Karpas-422 (cell line): ENCODE data around the gene MYOZ3. TPM values are rescaled to one million over a fixed set of nuclear protein-coding genes. Genes with fewer than 3 reads are reported as not detected.
A peak's percentile ranks its signal among the peaks of the same experiment; 100 is the strongest.

Experiments
- DNase-seq: peaks from one replicate; pipeline ENCODE4 v3.0.0-alpha.2; 2015
- H2AFZ ChIP-seq: fragments of 200-600 bp; sonication (generic); 2 replicates; pipeline ENCODE4 v1.6.1; 2014; ENCODE audit warnings: antibody characterized with exemption, low read length, mixed read lengths
- H3K27ac ChIP-seq: fragments of 200-600 bp; sonication (generic); 2 replicates; pipeline ENCODE4 v1.5.1; 2014; ENCODE audit warnings: mild to moderate bottlenecking, low read length, moderate library complexity
- H3K27me3 ChIP-seq: fragments of 200-600 bp; sonication (generic); 2 replicates; pipeline ENCODE4 v1.6.1; 2014; ENCODE audit warnings: low read length, mixed read lengths
- H3K36me3 ChIP-seq: fragments of 200-600 bp; sonication (generic); 2 replicates; pipeline ENCODE4 v1.6.1; 2014; ENCODE audit warnings: low read length, mixed read lengths; ENCODE audit not compliant: insufficient read depth
- H3K4me1 ChIP-seq: fragments of 200-600 bp; sonication (generic); 2 replicates; pipeline ENCODE4 v1.6.1; 2014; ENCODE audit warnings: mild to moderate bottlenecking, low read length, mixed read lengths
- H3K4me2 ChIP-seq: fragments of 200-600 bp; sonication (generic); 2 replicates; pipeline ENCODE4 v1.6.1; 2014; ENCODE audit warnings: low read length, low read depth, mild to moderate bottlenecking; ENCODE audit not compliant: poor library complexity, severe bottlenecking
- H3K4me3 ChIP-seq: fragments of 200-600 bp; sonication (generic); 2 replicates; pipeline ENCODE4 v1.5.1; 2014; ENCODE audit warnings: mild to moderate bottlenecking, antibody characterized with exemption, low read length, mixed read lengths
- H3K79me2 ChIP-seq: fragments of 200-600 bp; sonication (generic); 2 replicates; pipeline ENCODE4 v1.6.1; 2014; ENCODE audit warnings: mild to moderate bottlenecking, low read length, mixed read lengths
- H3K9ac ChIP-seq: fragments of 200-600 bp; sonication (generic); 2 replicates; pipeline ENCODE4 v1.6.0; 2014; ENCODE audit warnings: low read length
- H3K9me2 ChIP-seq: fragments of 200-600 bp; sonication (generic), shearing (Covaris generic); replicated peaks from 2 replicates; pipeline ENCODE4 v1.6.0; 2014; ENCODE audit warnings: mild to moderate bottlenecking, low read length, moderate library complexity; ENCODE audit not compliant: insufficient read depth
- H3K9me3 ChIP-seq: fragments of 300-700, 200-600 bp; sonication (generic); 2 replicates; pipeline ENCODE4 v1.6.1; 2014; ENCODE audit warnings: low read length, mixed read lengths
- H4K20me1 ChIP-seq: fragments of 200-600 bp; sonication (generic); 2 replicates; pipeline ENCODE4 v1.6.1; 2014; ENCODE audit warnings: mild to moderate bottlenecking, antibody characterized with exemption, low read length, low read depth; ENCODE audit not compliant: insufficient read depth
- total RNA-seq: library from RNA; depleted of rRNA; stranded (reverse); fragments of >200 nt; shearing (Covaris generic); gene quantifications from 2 replicates; pipeline ENCODE4 v1.2.3, GENCODE V29; 2014; ENCODE audit warnings: low replicate concordance

Gene MYOZ3
- total RNA-seq, 1 experiment from 2014 or later = not detected

DNA sequence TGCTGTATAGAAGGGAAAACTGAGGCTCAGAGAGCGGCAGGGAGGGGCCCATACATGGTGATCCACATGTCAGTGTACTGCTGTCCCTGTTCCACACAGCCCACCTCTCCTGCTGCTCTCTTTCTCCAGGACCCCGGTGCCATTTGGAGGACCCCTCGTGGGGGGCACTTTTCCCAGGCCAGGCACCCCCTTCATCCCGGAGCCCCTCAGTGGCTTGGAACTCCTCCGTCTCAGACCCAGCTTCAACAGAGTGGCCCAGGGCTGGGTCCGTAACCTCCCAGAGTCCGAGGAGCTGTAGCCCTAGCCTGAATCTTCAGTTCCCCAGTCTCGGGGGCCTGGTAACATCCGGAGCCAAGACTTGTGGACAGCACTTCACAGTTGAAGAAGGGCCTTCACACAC is 15.5 kb downstream of the MYOZ3 start:
- H3K27ac ChIP-seq = no peak overlapping the region
- H4K20me1 ChIP-seq = no peaks in the 10 kb centered on the region
- DNase-seq = no peak
- no peaks in the 10 kb centered on the region for H3K36me3 ChIP-seq
- H3K27me3 ChIP-seq = no peaks in the 10 kb centered on the region
- H3K9ac ChIP-seq = no peak overlapping the region
- no peak overlapping the region for H3K4me3 ChIP-seq
- H3K9me2 ChIP-seq = no peaks in the 10 kb centered on the region
- no peak overlapping the region for H3K4me2 ChIP-seq
- no peak overlapping the region for H2AFZ ChIP-seq
- no peaks in the 10 kb centered on the region for H3K79me2 ChIP-seq
- no peaks in the 10 kb centered on the region for H3K9me3 ChIP-seq
- H3K4me1 ChIP-seq = no peaks in the 10 kb centered on the region

DNA sequence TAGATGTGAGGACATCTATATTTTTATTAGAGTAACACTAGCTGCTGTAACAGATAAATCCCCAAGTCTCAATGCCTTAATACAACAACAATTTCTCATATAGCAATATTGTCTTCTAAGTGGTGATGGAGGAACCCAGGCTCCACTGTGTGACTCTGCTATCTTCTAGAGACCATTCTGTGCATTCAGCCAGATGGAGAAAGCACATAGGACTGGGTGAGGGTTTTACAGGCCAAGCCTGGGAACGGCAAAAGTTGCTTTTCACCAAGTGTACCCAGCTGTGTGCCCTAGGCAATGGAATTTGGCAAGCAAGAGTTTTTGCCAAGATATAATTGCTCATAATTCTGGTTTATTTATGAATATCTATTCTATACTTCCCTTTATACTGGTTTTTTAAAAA is 28.1 kb downstream of the MYOZ3 start:
- no peaks in the 10 kb centered on the region for H3K79me2 ChIP-seq
- H4K20me1 ChIP-seq = no peaks in the 10 kb centered on the region
- H3K4me1 ChIP-seq = no peaks in the 10 kb centered on the region
- no peak overlapping the region for H2AFZ ChIP-seq
- H3K4me3 ChIP-seq = no peak overlapping the region
- no peak overlapping the region for H3K27ac ChIP-seq
- H3K27me3 ChIP-seq = no peaks in the 10 kb centered on the region
- H3K9ac ChIP-seq = no peak overlapping the region
- no peak overlapping the region for H3K4me2 ChIP-seq
- H3K9me2 ChIP-seq = no peaks in the 10 kb centered on the region
- peaks cover 29% of the 10 kb centered on the region; the same call in 1 of the 2 replicates for H3K36me3 ChIP-seq
- H3K9me3 ChIP-seq = no peaks in the 10 kb centered on the region
- DNase-seq = no peak

DNA sequence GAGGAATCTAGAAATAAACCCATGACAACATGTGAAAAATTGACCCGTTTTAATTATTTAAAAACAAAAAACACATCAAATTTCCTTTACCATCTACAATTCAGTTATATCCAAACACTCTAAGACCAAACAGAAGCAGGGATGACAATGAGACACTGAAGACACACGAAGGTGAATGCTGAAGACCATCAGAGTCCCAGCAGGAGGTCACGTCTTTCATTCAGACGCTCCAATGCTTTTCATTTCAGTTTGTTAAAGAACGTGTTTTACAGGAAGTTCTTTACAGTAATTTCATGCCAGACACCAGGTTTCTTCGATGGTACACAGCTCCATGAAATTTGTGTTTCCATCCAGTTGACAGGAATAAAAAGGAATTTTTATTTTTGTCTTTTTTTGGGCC is 29.7 kb downstream of the MYOZ3 start:
- H3K36me3 ChIP-seq = peaks cover 43% of the 10 kb centered on the region; the same call in 1 of the 2 replicates
- H3K9me3 ChIP-seq = no peaks in the 10 kb centered on the region
- no peak for DNase-seq
- H3K4me3 ChIP-seq = no peak overlapping the region
- no peaks in the 10 kb centered on the region for H3K79me2 ChIP-seq
- no peaks in the 10 kb centered on the region for H3K9me2 ChIP-seq
- no peak overlapping the region for H2AFZ ChIP-seq
- H3K27ac ChIP-seq = no peak overlapping the region
- no peaks in the 10 kb centered on the region for H3K27me3 ChIP-seq
- H3K9ac ChIP-seq = no peak overlapping the region
- no peaks in the 10 kb centered on the region for H3K4me1 ChIP-seq
- no peaks in the 10 kb centered on the region for H4K20me1 ChIP-seq
- no peak overlapping the region for H3K4me2 ChIP-seq

DNA sequence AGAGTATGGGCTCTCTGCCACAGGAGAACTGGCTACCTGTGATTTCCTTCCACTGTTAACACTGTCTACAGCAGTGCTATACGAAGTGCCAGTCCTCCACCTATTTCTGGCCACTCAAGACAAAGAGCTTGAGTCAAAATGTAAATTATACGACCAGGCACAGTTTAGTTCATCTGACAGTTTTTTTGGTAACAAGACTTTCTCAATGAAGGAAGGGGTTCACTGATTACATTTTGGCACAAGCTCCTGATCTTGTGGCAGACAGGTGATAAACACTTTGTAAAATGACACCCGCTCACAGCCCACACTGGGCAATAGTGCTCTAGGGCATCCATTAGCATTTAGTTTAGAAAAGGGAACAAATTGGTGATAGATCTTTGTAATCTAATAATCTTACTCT is 31.2 kb downstream of the MYOZ3 start:
- Histone ChIP-seq H3K79me2 (no peaks in the 10 kb centered on the region), H3K36me3 (peaks cover 53% of the 10 kb centered on the region; the same call in 1 of the 2 replicates), H3K9me3 (no peaks in the 10 kb centered on the region), H3K27ac (no peak overlapping the region), H3K9ac (no peak overlapping the region), H4K20me1 (no peaks in the 10 kb centered on the region), H2AFZ (no peak overlapping the region), H3K27me3 (no peaks in the 10 kb centered on the region), H3K4me3 (no peak overlapping the region), H3K4me1 (no peaks in the 10 kb centered on the region), H3K4me2 (no peak overlapping the region), H3K9me2 (no peaks in the 10 kb centered on the region)
- DNase-seq = no peak

DNA sequence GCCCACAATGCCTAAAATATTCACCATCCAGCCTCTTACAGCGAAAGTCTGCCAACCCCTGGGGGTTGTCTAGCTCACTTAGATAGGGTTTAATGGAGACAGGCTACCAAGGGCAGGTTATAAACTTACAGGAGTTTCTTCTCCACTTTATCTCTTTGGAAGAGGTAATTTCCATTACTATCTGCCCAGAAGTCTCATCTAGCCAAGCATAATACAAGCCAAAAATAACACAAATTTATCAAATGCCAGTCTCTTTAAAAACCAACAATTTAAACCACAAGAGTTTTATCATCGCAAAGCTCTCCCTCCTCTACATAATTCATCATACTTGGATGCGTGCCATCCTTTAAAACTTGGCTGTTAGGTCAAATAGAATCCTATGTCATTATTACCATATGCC is 33.6 kb downstream of the MYOZ3 start:
- DNase-seq = no peak
- no peaks in the 10 kb centered on the region for H3K9me2 ChIP-seq
- no peak overlapping the region for H3K4me2 ChIP-seq

DNA sequence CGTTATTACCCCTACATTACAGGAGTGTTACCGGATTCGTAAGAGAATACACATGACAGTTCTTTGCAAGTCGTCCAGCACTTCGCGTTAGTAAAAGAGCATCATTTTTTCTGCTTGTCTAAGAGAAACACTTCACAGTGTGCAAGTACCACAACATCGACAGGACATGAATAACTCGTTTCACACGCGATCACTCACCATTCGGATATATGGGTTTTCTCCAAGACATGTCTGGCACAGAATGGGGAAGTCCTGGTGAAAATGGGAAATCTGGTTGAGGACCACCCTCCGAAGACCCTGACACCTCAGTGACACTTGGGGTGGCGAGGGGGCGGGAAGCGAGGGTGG is 39.2 kb downstream of the MYOZ3 start:
- DNase-seq = peak; percentile 49
- no peaks in the 10 kb centered on the region for H3K9me3 ChIP-seq
- H3K9me2 ChIP-seq = no peaks in the 10 kb centered on the region
- peaks cover 25% of the 10 kb centered on the region for H3K79me2 ChIP-seq
- H3K4me2 ChIP-seq = peak overlapping the region; percentile 92
- no peak overlapping the region; the same call in 1 of the 2 replicates for H3K27ac ChIP-seq
- H2AFZ ChIP-seq = no peak overlapping the region
- H4K20me1 ChIP-seq = peaks cover 5% of the 10 kb centered on the region; the same call in 1 of the 2 replicates
- H3K36me3 ChIP-seq = peaks cover 35% of the 10 kb centered on the region; the same call in 1 of the 2 replicates
- H3K4me3 ChIP-seq = peak overlapping the region; percentile 75
- H3K4me1 ChIP-seq = peaks cover 18% of the 10 kb centered on the region
- peak overlapping the region; percentile 100 for H3K9ac ChIP-seq
- no peaks in the 10 kb centered on the region for H3K27me3 ChIP-seq

More for the DNA sequence above, 33.6 kb downstream of the MYOZ3 start:
- no peak overlapping the region for H3K9ac ChIP-seq
- H3K9me3 ChIP-seq = no peaks in the 10 kb centered on the region
- H3K4me1 ChIP-seq = peaks cover 6% of the 10 kb centered on the region
- no peaks in the 10 kb centered on the region for H3K27me3 ChIP-seq
- H3K27ac ChIP-seq = no peak overlapping the region
- H3K4me3 ChIP-seq = no peak overlapping the region
- peaks cover 13% of the 10 kb centered on the region for H3K79me2 ChIP-seq
- H2AFZ ChIP-seq = no peak overlapping the region
- H3K36me3 ChIP-seq = peaks cover 72% of the 10 kb centered on the region; the same call in 1 of the 2 replicates
- no peaks in the 10 kb centered on the region for H4K20me1 ChIP-seq

DNA sequence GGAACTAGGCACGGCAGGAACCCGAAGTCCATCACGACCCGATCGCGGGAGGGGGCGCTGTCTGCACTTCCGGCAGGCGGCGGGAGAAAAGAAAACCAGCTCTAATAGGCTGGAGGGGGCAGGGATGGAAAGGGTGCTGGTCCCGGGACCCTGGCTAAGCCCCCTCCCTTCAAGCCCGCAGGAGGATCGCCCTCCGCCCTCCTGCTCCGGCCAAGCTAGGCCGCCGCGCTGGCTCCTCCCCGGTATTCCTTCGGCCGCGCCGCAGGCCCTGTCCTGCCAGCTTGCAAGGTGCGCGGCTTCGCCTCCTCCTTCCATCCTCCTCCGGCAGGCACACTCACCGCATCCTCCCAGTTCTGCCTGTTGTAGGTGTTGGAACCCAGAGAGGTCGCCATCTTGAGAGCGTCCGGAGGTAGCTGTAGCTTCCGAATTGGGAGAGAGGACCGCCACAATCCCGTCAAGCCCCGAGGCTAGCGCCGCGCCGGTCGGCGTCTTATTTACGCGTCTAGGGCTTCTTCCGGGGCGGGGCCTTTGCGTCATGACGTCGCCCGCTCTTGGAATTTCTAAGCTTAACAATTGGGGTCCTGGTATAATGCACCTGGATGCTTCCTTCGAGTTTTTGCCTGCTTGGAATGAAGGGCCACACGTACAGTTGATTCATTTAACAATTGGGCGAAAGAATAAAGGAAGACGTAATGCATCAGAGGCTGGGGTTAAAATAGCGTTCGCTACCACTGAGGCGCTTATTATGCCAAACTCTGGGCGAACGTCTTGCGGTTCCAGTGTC is 39.7 kb downstream of the MYOZ3 start, which contains the start of gene RBM22:
TSS of gene RBM22 (minus strand) at position 469 of the 784 bp plus-strand sequence. CDS start at position 392, 77 bp downstream.
- Histone ChIP-seq H2AFZ (peak within 1 kb of the TSS; percentile 99), H4K20me1 (peaks cover 5% of the 10 kb centered on the region; the same call in 1 of the 2 replicates), H3K4me2 (peak within 1 kb of the TSS; percentile 92), H3K79me2 (peaks cover 25% of the 10 kb centered on the region), H3K4me3 (peak within 1 kb of the TSS; percentile 75), H3K27me3 (no peaks in the 10 kb centered on the region), H3K27ac (peak within 1 kb of the TSS; percentile 76), H3K9me2 (no peaks in the 10 kb centered on the region), H3K36me3 (peaks cover 29% of the 10 kb centered on the region; the same call in 1 of the 2 replicates), H3K9ac (peak within 1 kb of the TSS; percentile 100), H3K9me3 (no peaks in the 10 kb centered on the region), H3K4me1 (peaks cover 18% of the 10 kb centered on the region)
- peak; percentile 96 for DNase-seq

DNA sequence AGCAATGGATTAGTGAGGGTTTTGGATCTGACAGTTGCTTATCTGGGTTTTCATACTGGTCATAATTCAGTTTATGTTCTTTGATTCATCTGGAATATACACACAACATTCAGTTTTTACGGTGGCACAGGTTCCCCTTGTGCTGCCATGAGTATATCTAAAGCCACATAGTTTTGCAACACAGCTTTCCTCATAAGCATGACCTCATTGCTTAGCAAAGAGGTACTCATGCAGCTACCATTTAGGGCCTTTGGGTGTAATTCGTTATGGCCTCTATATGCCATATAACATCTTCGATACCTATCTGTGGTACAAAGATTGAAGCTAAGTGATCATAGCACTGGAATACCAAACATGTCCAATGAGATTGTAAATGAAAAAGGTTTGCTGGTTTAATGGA is 42.7 kb downstream of the MYOZ3 start:
- H3K4me2 ChIP-seq = no peak overlapping the region
- no peak overlapping the region for H3K27ac ChIP-seq
- H3K9me2 ChIP-seq = no peaks in the 10 kb centered on the region
- H3K79me2 ChIP-seq = peaks cover 21% of the 10 kb centered on the region
- H3K4me1 ChIP-seq = peaks cover 18% of the 10 kb centered on the region
- no peaks in the 10 kb centered on the region for H3K27me3 ChIP-seq
- no peak overlapping the region for H3K9ac ChIP-seq
- no peak for DNase-seq
- H4K20me1 ChIP-seq = peaks cover 5% of the 10 kb centered on the region; the same call in 1 of the 2 replicates
- no peak overlapping the region for H3K4me3 ChIP-seq
- no peaks in the 10 kb centered on the region for H3K9me3 ChIP-seq
- H3K36me3 ChIP-seq = peaks cover 9% of the 10 kb centered on the region; the same call in 1 of the 2 replicates
- H2AFZ ChIP-seq = no peak overlapping the region
